SK-N-SH (cell line): ENCODE measurements around the gene ABLIM1. TPM values are rescaled to one million over a fixed set of nuclear protein-coding genes. Genes with fewer than 3 reads are reported as not detected.

Experiments
- CTCF ChIA-PET: fragments of 300-600, 350-600 bp; formaldehyde crosslinking; extraction: SDS; loops from one replicate; lab custom pipeline; 2021; lab: Yijun Ruan, JAX
- POLR2A ChIA-PET: fragments of 350-600 bp; sonication (Branson Sonifier 250); formaldehyde crosslinking; extraction: SDS; loops from one replicate; lab custom pipeline; 2020; ENCODE audit warnings: antibody characterized with exemption, inconsistent platforms; lab: Yijun Ruan, JAX
- DNase-seq: peaks from one replicate; pipeline ENCODE4 v3.0.0; 2012
- H2AFZ ChIP-seq: fragments of 200-600 bp; sonication (generic); 2 replicates; pipeline ENCODE4 v1.8.1; 2016; ENCODE audit warnings: antibody characterized with exemption, mild to moderate bottlenecking, low read depth
- H3F3A ChIP-seq: fragments of 200-600 bp; sonication (generic); replicated peaks from 2 replicates; pipeline ENCODE3; 2016; ENCODE audit warnings: antibody characterized with exemption, mild to moderate bottlenecking; ENCODE audit not compliant: insufficient read depth
- H3K27ac ChIP-seq, 2 experiments: fragments of 200-500 bp in 1 of 2; fragments of 200-600 bp in 1 of 2; sonication (Bioruptor generic) in 1 of 2; sonication (generic), shearing (Covaris generic) in 1 of 2; 2 replicates each; pipeline versions ENCODE4 v1.5.1 to v1.6.1; 2014 to 2016; ENCODE audit warnings: low read depth in 2 of 2, inconsistent platforms in 1 of 2, low read length in 1 of 2, mild to moderate bottlenecking in 1 of 2, mixed read lengths in 1 of 2
- H3K27me3 ChIP-seq: fragments of 200-600 bp; sonication (generic), shearing (Covaris generic); 2 replicates; pipeline ENCODE4 v1.6.1; 2016; ENCODE audit warnings: mixed run types; ENCODE audit not compliant: insufficient read depth
- H3K36me3 ChIP-seq, 2 experiments: fragments of 200-500 bp in 1 of 2; fragments of 200-600 bp in 1 of 2; sonication (Bioruptor generic) in 1 of 2; sonication (generic) in 1 of 2; replicated peaks in 1 of 2; 2 replicates each; pipeline versions ENCODE3 to v1.5.1; 2014 to 2016; ENCODE audit warnings: low read length in 1 of 2, mild to moderate bottlenecking in 1 of 2; ENCODE audit not compliant: insufficient read depth in 2 of 2, control insufficient read depth in 1 of 2
- H3K4me1 ChIP-seq, 2 experiments: fragments of 200-500 bp in 1 of 2; fragments of 200-600 bp in 1 of 2; sonication (Bioruptor generic) in 1 of 2; sonication (generic), shearing (Covaris generic) in 1 of 2; 2 replicates each; pipeline versions ENCODE4 v1.5.1 to v1.6.1; 2014 to 2016; ENCODE audit warnings: low read depth in 1 of 2, low read length in 1 of 2, mixed run types in 1 of 2; ENCODE audit not compliant: insufficient read depth in 2 of 2, control insufficient read depth in 1 of 2
- H3K4me2 ChIP-seq: fragments of 200-600 bp; sonication (generic), shearing (Covaris generic); 2 replicates; pipeline ENCODE4 v1.6.1; 2017; ENCODE audit warnings: mixed run types
- H3K4me3 ChIP-seq, 2 experiments: fragments of 200-500 bp in 1 of 2; fragments of 200-600 bp in 1 of 2; sonication (Bioruptor generic) in 1 of 2; sonication (generic), shearing (Covaris generic) in 1 of 2; 2 replicates each; pipeline versions ENCODE4 v1.5.1 to v1.8.1; 2014 to 2016; ENCODE audit warnings: low read depth in 2 of 2, inconsistent platforms in 1 of 2, low read length in 1 of 2, mild to moderate bottlenecking in 1 of 2, mixed read lengths in 1 of 2, moderate library complexity in 1 of 2
- H3K79me2 ChIP-seq: fragments of 200-600 bp; sonication (generic); 2 replicates; pipeline ENCODE4 v1.8.1; 2017; ENCODE audit warnings: mild to moderate bottlenecking; ENCODE audit not compliant: insufficient read depth
- H3K9ac ChIP-seq: fragments of 200-600 bp; sonication (generic); 2 replicates; pipeline ENCODE4 v1.6.1; 2017; ENCODE audit warnings: mixed run types
- H3K9me2 ChIP-seq: fragments of 200-600 bp; sonication (generic); 2 replicates; pipeline ENCODE4 v1.6.1; 2017; ENCODE audit warnings: mixed run types
- H3K9me3 ChIP-seq: fragments of 200-600 bp; sonication (generic); 2 replicates; pipeline ENCODE4 v1.6.1; 2017; ENCODE audit warnings: mixed run types, mild to moderate bottlenecking, moderate library complexity
- H4K20me1 ChIP-seq: fragments of 200-600 bp; sonication (generic); 2 replicates; pipeline ENCODE4 v1.6.1; 2017; ENCODE audit warnings: mild to moderate bottlenecking, mixed run types; ENCODE audit not compliant: insufficient read depth
- CHD2 ChIP-seq: fragments of 150-350 bp; IDR thresholded peaks from 2 replicates; pipeline ENCODE4 v1.6.1; 2018; ENCODE audit warnings: low read length; ENCODE audit not compliant: partially characterized antibody
- ELF1 ChIP-seq: IDR thresholded peaks from 2 replicates; pipeline ENCODE4 v1.4.0; 2012
- EZH2phosphoT487 ChIP-seq: fragments of 200-600 bp; sonication (generic); IDR thresholded peaks from 2 replicates; pipeline ENCODE4 v1.6.1; 2017; ENCODE audit warnings: low read depth, mixed run types, mild to moderate bottlenecking, antibody characterized with exemption, moderate library complexity, borderline replicate concordance
- JUND ChIP-seq: IDR thresholded peaks from 2 replicates; pipeline ENCODE4 v1.4.0; 2012
- MXI1 ChIP-seq: IDR thresholded peaks from 2 replicates; pipeline ENCODE4 v1.6.1; 2012; ENCODE audit warnings: mild to moderate bottlenecking, low read depth, low read length, improper control_type of control experiment
- NRF1 ChIP-seq: IDR thresholded peaks from 2 replicates; pipeline ENCODE4 v1.6.1; 2012; ENCODE audit warnings: low read depth, mild to moderate bottlenecking, low read length
- PBX3 ChIP-seq: IDR thresholded peaks from 2 replicates; pipeline ENCODE4; 2012
- POLR2AphosphoS5 ChIP-seq: IDR thresholded peaks from 2 replicates; pipeline ENCODE4 v1.6.1; 2012; ENCODE audit warnings: low read depth, low read length
- RAD21 ChIP-seq: IDR thresholded peaks from 2 replicates; pipeline ENCODE4 v1.6.1; 2012; ENCODE audit warnings: mild to moderate bottlenecking, low read length
- RCOR1 ChIP-seq: fragments of 150-350 bp; IDR thresholded peaks from 2 replicates; pipeline ENCODE4 v1.6.1; 2017; ENCODE audit warnings: antibody characterized with exemption, low read length
- RFX5 ChIP-seq: IDR thresholded peaks from 2 replicates; pipeline ENCODE4 v1.6.1; 2012; ENCODE audit warnings: mild to moderate bottlenecking, improper control_type of control experiment, low read length
- RXRA ChIP-seq: IDR thresholded peaks from 2 replicates; pipeline ENCODE4 v1.4.0; 2012; ENCODE audit warnings: low read depth, mild to moderate bottlenecking, borderline replicate concordance
- SIN3A ChIP-seq: IDR thresholded peaks from 2 replicates; pipeline ENCODE4 v1.6.1; 2012; ENCODE audit warnings: low read depth, mild to moderate bottlenecking, low read length, moderate library complexity, borderline replicate concordance
- SMC3 ChIP-seq: IDR thresholded peaks from 2 replicates; pipeline ENCODE4 v1.6.1; 2012; ENCODE audit warnings: low read depth, low read length, improper control_type of control experiment
- TAF1 ChIP-seq: IDR thresholded peaks from 2 replicates; pipeline ENCODE4 v1.6.1; 2012; ENCODE audit warnings: low read depth, mild to moderate bottlenecking, low read length, moderate library complexity, borderline replicate concordance
- TCF12 ChIP-seq: IDR thresholded peaks from 2 replicates; pipeline ENCODE4 v1.4.0; 2012
- TEAD4 ChIP-seq: IDR thresholded peaks from 2 replicates; pipeline ENCODE4 v1.4.0; 2012; ENCODE audit warnings: mild to moderate bottlenecking, borderline replicate concordance; ENCODE audit not compliant: insufficient read depth
- USF1 ChIP-seq: IDR thresholded peaks from 2 replicates; pipeline ENCODE4 v1.4.0; 2012; ENCODE audit warnings: low read depth, borderline replicate concordance
- USF2 ChIP-seq: fragments of 150-350 bp; IDR thresholded peaks from 2 replicates; pipeline ENCODE4 v1.6.1; 2017; ENCODE audit warnings: antibody characterized with exemption, low read length, low read depth, borderline replicate concordance
- YY1 ChIP-seq: IDR thresholded peaks from 2 replicates; pipeline ENCODE4 v1.4.0; 2012; ENCODE audit warnings: low read depth, mild to moderate bottlenecking
- WGBS: methylation state at CpG from one replicate; pipeline ENCODE4 v1.1.6; 2017; ENCODE audit warnings: low lambda C conversion rate; 5-methylcytosine and 5-hydroxymethylcytosine counted together
- polyA plus RNA-seq, 3 experiments: library from polyadenylated mRNA; depleted of rRNA; stranded (reverse); fragments of >200 nt; gene quantifications; 2 replicates each; pipeline ENCODE4 v1.2.3, GENCODE V29; 2012

Gene ABLIM1
- polyA plus RNA-seq, 1 of the 3 experiments (the other 2 are of a cell fraction) = 16.1 TPM

GRCh38 chr10:114517368-114518250 lies 140.5 kb downstream of the ABLIM1 start:
- Histone ChIP-seq H3K9me3 (no peaks in the 10 kb centered on the region), H3K4me3 (no peak overlapping the region), H4K20me1 (no peaks in the 10 kb centered on the region), H2AFZ (no peak overlapping the region), H3K27me3 (no peaks in the 10 kb centered on the region), H3K9me2 (no peaks in the 10 kb centered on the region), H3F3A (peaks cover 3% of the 10 kb centered on the region), H3K36me3 (no peaks in the 10 kb centered on the region), H3K79me2 (no peaks in the 10 kb centered on the region), H3K27ac (no peak overlapping the region), H3K9ac (no peak overlapping the region), H3K4me2 (no peak overlapping the region), H3K4me1 (peaks cover 0 to 3% of the 10 kb centered on the region in 2 experiments; a peak in 2 of 4 replicates)
- DNase-seq = no peak
- WGBS = 93% methylated on average over 13 of the region's 14 CpGs
- CTCF ChIA-PET = interaction anchor here (0.7 to 1.6 kb wide), 6 partner anchors 19 to 214 kb away, joined by 3 to 5 read pairs (median 4); no protein-coding TSS in a partner anchor
- TF ChIP-seq RXRA = no peak
- no peak for TF ChIP-seq PBX3
- no peak for TF ChIP-seq SIN3A
- TF ChIP-seq EZH2phosphoT487 = no peak
- POLR2A ChIA-PET = interaction anchor here (2.2 kb wide), 1 partner anchor 8 kb away, joined by 6 read pairs; no protein-coding TSS in a partner anchor

- Histone ChIP-seq H3K4me2 (no peak overlapping the region), H3K27me3 (no peaks in the 10 kb centered on the region), H3K9ac (no peak overlapping the region), H3K79me2 (no peaks in the 10 kb centered on the region), H3K9me3 (no peaks in the 10 kb centered on the region), H3K9me2 (no peaks in the 10 kb centered on the region), H3K4me1 (no peaks in the 10 kb centered on the region; a peak in 1 of 4 replicates), H3F3A (peaks cover 3% of the 10 kb centered on the region), H3K27ac (no peak overlapping the region), H2AFZ (no peak overlapping the region), H3K4me3 (no peak overlapping the region), H3K36me3 (no peaks in the 10 kb centered on the region), H4K20me1 (no peaks in the 10 kb centered on the region)
- 98% methylated on average over 3 of the region's 3 CpGs for WGBS
- ChIA-PET POLR2A (interaction anchor here (2.2 kb wide), 1 partner anchor 10 kb away, joined by 6 read pairs; no protein-coding TSS in a partner anchor), CTCF (interaction anchor here (1.3 to 1.7 kb wide), 3 partner anchors 11 to 30 kb away, joined by 5 read pairs; no protein-coding TSS in a partner anchor)
- TF ChIP-seq EZH2phosphoT487 = no peak
- TF ChIP-seq USF2 = no peak
- no peak for TF ChIP-seq NRF1
- no peak for TF ChIP-seq SMC3
- TF ChIP-seq CHD2 = no peak
- no peak for TF ChIP-seq PBX3
- no peak for TF ChIP-seq USF1
- no peak for TF ChIP-seq RFX5
- TF ChIP-seq MXI1 = no peak
- TF ChIP-seq YY1 = no peak
- TF ChIP-seq TAF1 = no peak
- TF ChIP-seq TCF12 = no peak
- TF ChIP-seq JUND = no peak
- no peak for TF ChIP-seq ELF1
- TF ChIP-seq RAD21 = no peak
- TF ChIP-seq RCOR1 = no peak
- TF ChIP-seq TEAD4 = no peak
- TF ChIP-seq POLR2AphosphoS5 = no peak
- DNase-seq = no peak
These were observed 141.7 kb downstream of the ABLIM1 start for GRCh38 chr10:114516356-114516755.
